NCI-H2107 treated with DMSO at 0.1 percent for 48 hours (cell line): ENCODE data around the gene TNFRSF12A.

Experiments used
- DNase-seq: peaks from one replicate; lab custom pipeline; 2025; ENCODE audit not compliant: unreplicated experiment; lab: John Stamatoyannopoulos, UW

The TNFRSF12A gene

DNA sequence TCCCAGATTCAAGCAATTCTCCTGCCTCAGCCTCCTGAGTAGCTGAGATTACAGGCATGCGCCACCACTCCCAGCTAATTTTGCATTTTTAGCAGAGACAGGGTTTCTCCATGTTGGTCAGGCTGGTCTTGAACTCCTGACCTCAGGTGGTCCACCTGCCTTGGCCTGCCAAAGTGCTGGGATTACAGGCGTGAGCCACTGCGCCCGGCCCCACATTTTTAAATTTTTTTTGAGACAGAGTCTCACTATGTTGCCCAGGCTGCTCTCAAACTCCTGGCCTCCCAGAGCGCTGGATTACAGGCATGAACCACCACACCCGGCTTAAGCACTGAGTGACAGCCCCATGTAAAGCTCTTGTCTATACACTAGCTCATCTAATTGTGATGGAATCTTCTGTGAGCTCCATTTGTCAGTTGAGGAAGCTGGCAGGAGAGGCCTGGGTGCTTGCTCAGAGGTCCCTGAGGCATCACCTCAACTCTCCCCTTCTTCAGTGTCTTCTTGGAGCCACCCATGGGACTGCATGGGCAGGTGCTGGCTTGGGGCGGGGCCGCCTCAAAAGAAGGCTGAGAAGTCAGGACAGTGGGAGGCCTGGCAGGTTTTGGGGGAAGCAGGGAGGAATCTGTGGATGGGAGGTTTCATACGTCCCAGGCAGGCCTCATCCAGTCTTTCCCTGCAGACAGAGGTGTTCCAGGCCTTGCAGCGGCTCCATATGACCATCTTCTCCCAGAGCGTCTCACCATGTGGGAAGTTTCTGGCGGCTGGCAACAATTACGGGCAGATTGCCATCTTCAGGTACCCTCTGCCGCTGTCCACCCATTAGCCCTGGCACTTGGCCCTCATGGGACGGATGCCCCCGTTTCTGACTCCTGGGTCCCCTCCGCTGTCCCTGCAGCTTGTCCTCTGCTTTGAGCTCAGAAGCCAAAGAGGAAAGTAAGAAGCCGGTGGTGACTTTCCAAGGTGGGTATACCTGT, 5.1 kb downstream of the TNFRSF12A start:
- DNase-seq, result no peak

DNA sequence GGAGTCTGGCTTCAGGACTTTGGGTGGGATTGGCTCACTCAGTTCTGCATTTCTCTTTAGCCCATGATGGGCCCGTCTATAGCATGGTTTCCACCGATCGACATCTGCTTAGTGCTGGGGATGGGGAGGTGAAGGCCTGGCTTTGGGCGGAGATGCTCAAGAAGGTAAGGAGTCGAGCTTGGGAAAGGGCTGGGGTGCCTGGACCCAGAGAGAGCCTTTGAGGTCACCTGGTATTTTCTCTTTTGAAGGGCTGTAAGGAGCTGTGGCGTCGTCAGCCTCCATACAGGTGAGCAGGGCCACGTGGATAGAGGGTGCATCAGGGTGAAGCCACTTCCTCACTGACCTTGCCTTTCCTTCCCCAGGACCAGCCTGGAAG, 5.8 kb downstream of the TNFRSF12A start:
- no peak for DNase-seq

DNA sequence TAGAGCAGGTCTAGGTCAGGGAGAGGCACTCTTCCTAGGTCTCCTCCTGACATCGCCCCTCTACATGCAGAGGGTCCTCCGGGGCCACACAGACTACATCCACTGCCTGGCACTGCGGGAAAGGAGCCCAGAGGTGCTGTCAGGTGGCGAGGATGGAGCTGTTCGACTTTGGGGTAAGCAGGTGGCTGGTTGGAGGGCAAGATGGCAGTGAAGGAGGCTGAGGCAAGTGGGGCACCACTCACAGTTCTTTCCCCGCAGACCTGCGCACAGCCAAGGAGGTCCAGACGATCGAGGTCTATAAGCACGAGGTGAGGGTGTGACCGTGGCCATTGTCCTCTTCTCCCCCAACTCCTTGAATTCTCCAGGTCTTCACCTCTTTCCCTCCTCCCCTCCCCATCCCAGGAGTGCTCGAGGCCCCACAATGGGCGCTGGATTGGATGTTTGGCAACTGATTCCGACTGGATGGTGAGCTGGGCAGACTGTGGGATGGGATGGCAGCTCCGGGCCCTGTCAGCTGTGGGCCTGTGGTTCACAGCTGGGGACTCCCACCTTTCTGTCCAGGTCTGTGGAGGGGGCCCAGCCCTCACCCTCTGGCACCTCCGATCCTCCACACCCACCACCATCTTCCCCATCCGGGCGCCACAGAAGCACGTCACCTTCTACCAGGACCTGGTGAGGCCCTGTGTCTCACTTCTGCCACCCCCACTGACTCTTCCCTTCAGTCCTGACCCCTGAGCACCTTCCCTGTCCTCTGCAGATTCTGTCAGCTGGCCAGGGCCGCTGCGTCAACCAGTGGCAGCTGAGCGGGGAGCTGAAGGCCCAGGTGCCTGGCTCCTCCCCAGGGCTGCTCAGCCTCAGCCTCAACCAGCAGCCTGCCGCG, 6.7 kb downstream of the TNFRSF12A start:
- no peak for DNase-seq

DNA sequence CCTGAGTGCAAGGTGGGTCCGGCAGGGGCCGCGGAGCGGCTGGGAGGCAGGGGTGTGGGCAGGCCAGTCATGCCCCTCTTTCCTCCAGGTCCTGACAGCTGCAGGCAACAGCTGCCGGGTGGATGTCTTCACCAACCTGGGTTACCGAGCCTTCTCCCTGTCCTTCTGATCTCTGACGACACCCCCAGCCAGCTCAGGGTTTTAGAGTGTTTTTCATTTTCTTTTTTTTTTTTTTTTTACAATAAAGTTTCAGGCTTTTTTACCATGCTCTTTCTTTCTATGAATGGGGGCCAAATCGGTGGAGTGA, 7.3 kb downstream of the TNFRSF12A start:
- no peak for DNase-seq

DNA sequence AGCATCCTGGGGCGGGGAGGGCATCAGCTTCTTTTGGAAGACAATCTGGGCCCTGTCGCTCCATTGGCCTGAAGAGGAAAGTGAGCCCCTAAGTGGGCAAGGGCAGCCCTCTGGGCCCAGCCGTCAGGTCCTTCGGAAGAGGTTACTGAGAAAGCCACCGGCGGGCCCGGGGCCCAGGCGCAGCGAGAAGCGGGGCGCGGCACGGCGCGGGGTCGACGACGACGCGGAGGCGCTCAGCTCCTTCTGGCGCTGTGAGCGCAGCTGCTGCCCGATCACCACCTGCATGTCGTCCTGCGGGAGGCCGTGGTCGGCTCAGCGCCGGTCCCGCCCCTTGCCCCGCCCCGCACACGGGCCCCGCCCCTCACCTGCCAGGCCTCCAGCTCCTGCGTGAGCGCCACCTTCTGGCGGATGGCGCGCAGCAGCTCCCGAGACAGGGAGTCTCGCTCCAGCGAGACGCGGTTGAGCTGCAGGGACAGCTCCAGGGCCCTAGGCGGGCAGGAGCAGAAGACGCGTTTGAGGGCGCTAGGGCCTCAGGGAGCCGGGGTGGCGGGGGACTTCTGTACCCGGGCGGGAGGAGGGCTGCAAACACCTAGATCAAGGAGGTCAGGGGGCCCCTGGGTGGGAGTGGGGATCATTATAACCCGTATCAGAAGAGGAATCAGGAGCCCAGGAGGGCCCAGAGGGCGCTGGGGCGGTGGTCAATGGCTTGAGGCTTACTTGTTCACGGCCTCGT, 8.0 kb downstream of the TNFRSF12A start:
- peak; percentile 71 for DNase-seq

DNA sequence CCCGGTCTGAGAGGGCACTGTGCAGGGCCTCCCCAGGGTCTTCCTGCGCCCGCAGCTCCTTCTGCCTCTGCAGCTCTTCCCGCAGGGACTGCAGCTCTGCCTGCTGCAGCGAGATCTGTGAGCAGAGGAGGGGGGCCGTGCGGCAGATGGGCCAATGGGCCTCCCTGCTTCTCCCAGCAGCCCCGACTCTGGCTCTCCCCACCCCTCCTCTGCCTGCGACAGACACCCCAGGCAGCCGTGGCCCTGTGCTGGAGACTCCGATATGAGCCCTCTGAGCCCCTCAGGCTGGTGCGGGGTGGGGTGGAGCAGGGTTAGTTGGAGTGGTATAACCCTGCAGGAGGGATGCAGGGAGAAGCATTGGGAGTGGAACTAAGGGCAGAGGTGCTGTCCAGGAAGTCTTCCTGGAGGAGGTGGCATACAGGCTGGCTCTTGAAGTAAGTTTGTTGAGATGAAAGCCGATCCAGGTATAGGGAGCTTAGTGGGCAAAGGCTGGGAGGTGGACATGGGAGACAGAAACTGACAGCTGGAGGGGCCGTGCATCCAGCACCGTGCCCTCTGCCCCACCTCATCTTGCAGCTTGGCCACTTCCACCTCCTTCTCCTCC, 8.7 kb downstream of the TNFRSF12A start:
- DNase-seq, result no peak

DNA sequence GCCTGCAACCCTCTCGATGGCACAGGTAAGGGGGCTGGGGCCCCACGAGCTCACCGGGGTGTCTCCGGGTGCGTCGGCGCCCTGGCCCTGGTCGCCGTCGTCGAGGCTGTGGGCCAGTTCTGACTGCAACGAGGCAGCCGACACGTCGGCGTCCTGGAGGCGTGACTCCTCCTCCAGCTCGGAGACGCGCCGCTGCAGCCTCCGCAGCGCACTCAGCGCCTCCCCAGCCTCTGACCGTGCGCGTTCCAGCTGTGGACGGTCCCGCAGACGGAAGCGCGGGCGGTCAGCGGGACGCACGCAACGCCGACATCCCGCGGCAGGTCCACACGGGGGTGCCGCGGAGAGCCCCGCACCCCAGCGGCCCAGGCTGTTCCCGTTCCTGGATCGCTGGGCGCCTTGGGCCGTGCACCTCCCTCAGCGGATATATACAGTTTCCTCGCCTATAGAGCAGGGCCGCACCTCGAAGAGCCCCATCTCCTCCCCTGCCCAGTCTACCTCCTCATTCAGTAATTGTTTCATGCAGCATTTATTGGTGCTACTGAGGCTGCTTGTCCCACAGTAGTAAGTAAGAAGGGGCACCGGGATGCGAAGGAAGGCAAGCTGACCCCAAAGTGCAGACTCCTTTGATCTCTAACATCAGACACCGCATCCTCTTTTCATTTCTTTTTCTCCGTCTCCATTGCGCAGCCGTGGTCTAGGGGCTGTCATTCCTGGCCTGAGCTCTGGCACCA, 9.5 kb downstream of the TNFRSF12A start:
- no peak for DNase-seq

DNA sequence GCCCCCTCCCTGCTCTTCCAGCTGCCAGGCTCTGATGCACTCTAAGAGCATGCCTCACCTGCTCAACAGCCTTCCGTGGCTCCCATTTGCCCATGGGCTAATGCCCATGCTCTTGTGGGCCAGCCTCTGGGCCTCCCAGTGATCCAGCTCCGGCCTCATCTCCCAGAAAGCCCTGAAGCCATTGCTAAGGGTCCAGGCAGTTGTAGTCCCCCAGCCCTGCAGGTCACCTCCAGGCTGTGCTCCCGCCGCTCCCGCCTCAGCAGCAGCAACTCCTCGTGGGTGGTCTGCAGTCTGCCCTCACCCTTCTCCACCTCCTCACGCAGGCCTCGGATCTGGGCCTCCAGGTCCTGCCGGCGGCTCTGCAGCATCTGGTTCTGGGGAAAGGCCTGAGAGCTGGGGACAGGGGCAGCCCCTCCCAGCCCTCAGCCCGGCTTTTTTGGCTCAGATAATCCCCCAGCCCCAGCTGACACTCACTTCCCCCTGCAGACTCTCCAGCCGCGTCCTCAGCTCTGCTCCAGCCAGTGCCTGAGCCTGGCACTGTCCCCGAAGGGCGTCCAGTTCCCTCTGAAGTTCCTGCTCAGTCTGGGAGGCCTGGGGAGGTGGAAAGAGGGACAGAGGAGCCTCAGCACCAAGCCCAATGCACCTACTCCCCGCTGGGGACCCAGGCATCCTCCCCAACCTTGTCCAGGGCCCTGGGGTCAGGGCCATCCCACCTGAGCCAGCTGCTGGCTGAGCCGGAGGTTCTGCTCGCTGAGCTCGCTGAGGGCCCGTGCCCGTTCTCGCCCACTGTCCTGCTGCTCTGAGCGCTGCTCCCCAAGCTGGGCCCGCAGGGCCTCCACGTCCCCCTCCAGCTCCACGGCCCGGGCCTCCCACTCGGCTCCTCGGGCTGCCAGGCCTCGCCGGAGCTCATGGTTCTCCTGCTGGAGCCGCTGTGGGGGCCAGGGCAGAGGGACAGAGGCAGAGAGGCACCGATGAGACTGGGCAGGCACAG, 10.3 kb downstream of the TNFRSF12A start:
- DNase-seq, result no peak

DNA sequence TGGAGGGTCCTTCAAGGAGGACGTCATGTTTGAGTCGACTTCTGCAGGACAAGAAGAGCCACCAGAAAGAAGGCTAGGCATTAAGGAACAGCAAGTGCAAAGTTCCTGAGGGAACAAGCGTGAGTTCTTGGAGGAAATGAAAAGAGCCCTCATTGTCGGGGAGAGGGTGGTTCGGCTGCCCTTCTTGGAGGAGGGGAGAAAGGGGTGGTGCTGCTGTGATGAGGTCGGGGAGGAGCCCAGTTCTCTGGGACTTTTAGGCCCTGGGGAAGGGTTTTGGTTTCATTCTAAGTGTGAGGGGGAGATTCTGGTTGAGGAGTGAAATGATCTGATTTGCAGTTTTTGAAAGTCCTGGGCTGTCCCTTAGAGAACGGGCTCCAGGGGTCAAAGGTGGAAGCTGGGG, 12.5 kb downstream of the TNFRSF12A start:
- no peak for DNase-seq

DNA sequence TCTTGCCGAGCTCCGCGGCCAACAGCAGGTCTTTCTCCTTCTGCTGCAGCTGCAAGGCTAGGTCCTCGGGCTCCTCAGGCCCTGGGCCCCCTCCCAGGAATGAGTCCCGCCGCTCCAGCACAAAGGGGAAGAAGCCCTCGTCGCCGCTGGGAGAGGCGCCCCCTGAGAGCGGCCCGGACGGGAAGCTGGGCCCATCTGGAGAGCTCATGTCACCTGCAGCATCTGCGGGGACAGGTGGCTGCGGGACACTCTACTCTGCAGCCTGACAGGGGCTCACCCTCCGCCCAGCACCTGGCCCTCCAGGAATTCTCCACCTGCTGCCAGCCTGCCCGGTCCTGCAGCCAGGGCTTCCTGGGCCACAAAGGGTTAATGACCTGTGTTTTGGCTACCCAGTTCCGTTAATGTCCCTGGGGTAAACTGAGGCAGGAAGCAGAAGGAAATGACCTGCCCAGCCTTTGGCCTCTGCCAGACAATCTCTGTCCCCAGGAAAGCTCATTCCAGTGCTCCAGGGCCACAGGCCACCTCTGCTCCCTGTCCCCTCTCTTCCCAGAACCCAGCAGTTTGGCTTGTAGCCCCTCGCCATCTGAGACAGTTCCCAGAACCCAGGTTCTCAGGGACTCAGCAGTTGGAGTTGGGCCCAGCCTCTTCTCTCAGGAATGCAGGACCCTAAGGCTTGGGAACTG, 15.3 kb downstream of the TNFRSF12A start:
- DNase-seq, result no peak

DNA sequence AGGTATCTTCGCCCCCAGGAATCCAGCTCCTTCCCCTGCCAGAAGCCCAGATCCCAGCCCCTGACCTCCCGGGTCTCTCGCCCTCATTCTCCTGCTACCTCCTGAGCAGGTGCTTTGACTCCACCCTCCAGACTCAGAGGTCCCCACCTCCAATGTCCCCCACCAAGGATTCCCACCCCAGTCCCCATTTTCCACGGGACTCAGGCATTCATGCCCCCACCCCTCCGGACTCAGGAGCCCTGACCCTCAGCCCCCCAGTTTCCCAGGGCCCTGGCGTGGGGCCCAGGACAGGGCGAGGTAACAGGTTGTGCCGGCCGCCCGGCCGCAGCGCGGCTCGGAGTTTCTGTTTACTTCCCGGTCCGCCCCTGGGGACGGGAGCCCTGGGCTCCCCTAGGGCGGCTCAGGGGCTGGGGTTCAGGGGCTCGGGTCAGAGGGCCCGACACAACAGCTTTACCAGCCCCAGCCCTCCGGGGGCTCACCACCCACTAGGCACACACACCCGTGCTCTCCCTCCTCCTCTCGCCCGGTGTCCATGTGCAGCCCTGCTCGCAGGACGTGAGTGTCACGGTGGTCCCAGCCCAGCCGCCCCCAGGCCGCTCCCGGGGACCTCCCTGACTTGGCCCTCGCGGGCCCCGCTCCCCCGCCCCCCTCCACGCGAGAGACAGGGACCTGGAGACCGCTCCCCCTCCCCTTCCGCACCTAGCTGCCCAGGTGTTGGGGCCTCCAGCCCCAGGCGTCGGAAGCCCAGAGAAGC, 16.0 kb downstream of the TNFRSF12A start:
- no peak for DNase-seq

DNA sequence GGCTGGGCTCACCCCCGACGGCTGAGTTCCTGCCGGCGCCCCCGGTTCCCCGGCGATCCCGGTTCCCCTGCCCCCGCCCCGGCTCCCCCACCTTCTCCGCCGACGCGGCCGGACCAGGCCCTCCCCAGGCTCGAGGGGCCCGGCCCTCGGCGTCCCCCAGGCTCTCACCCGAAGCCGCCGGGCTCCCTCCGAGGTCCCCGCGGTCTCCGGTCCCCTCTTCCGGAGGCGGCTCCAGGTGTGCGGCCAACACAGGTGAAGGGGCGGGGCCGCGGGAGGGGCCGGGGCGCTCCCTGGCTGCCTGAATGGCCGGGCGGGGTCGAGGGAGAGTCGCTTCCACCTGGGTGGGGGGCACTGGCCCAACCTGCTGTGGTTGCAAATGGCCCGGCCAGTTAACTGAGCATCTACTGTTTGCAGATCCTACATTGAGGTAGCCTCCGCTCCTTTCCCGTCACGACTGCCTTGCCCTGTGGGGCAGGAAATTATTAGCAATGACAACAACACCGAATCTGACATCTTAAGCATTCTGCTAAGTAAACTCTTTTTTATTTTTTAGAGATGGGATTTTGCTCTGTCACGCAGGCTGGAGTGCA, 16.7 kb downstream of the TNFRSF12A start, which contains the start of gene BICDL2:
BICDL2 (minus strand) TSS at position 219 of the 590 bp plus-strand sequence. CDS start 1,448 bp downstream, outside the sequence.
- DNase-seq, result no peak

DNA sequence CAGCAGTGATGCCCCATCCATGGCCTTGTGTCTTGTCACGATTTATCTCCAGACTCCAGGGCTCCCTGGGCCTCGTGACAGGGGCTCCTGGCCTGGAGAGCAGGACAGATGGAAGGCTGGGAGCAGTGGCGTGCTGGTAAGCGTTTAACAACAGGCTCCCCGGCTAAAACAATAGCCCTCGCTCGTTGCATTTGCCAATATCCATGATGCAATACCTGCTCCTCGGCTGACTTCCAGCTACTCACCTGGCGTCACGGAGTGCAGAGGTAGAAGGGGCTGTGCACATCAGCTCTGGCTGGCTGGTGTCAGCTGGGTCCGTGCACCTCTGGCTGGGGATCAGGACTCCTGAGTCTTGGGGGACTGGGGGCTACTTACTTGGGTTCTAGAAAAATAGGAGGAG, 18.1 kb downstream of the TNFRSF12A start:
- DNase-seq, result peak; percentile 54

DNA sequence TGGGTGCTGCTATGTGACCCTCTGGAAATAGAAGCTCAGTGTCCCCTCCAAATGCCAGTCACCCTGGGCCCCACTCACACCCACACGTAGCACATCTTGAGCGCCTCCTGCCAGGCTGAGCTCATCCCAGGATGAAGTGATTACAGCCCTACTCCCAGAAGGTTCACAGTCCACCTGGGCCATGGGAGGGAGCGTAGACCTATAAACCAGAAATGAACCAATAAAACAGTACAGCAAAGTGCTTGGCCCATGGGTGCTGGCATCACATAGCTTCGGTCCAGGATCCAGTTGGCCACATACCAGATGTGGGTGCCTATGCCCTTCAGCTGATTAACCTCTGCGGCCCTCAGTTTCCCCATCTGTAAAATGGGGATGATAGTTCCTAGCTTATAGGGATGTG, 18.7 kb downstream of the TNFRSF12A start:
- no peak for DNase-seq

DNA sequence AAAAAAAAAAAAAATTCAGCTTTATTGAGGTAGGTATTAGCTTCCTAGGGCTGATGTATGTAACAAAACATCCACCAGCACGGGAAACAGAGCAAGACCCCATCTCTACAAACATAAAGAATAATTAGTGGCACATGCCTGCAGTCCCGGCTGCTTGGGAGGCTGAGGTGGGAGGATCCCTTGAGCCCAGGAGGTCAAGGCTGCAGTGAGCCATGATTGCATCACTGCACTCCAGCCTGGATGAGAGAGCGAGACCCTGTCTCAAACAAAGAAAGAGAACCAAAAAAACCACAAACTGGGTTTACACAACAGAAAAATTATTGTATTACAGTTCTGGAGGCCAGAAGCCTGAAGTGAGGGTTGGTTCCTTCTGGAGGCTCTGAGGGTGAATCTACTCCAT, 22.2 kb downstream of the TNFRSF12A start:
- DNase-seq, result no peak

DNA sequence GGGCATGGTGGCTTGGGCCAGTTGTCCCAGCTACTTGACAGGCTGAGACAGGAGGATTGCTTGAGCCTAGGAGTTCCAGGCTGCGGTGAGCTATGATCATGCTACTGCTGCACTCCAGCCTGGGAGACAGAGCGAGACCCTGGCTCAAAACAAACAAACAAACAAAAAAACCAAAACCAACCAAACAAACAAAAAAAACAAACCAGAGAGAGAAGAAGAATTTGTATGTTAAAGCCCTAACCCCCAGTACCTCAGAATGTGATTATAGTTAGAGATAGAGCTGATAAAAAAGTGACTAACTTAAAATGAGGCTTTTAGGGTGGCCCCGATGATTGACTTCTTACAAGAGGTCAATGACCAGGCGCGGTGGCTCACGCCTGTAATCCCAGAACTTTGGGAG, 24.5 kb downstream of the TNFRSF12A start:
- no peak for DNase-seq
